Immature natural killer cell (primary cell): Measurements from ENCODE around the gene MRPL32. TPM values are rescaled to one million over a fixed set of nuclear protein-coding genes. Genes with fewer than 3 reads are reported as not detected.

Experiments
- DNase-seq, 3 donors: peaks; one replicate each; pipeline ENCODE4 v3.0.0; 2022; ENCODE audit warnings: mixed read lengths in 1 of 3
- H3K27ac Mint-ChIP-seq, 6 donors: one replicate each; pipeline ENCODE4 v1.8.0; 2020; ENCODE audit warnings: mixed read lengths in 6 of 6, mild to moderate bottlenecking in 5 of 6, inconsistent platforms in 4 of 6, moderate library complexity in 3 of 6
- H3K27me3 Mint-ChIP-seq, 3 donors: one replicate each; pipeline ENCODE4 v1.8.0; 2020 to 2021; ENCODE audit warnings: low read depth in 3 of 3, mild to moderate bottlenecking in 3 of 3, mixed read lengths in 3 of 3, moderate library complexity in 3 of 3, inconsistent platforms in 1 of 3
- H3K36me3 Mint-ChIP-seq, 3 donors: one replicate each; pipeline ENCODE4 v1.8.0; 2020; ENCODE audit warnings: mixed read lengths in 3 of 3, inconsistent platforms in 2 of 3, mild to moderate bottlenecking in 2 of 3
- H3K4me1 Mint-ChIP-seq, 2 donors: one replicate each; pipeline ENCODE4 v1.8.0; 2020; ENCODE audit warnings: inconsistent platforms in 2 of 2, mild to moderate bottlenecking in 2 of 2, mixed read lengths in 2 of 2, moderate library complexity in 1 of 2
- H3K4me3 Mint-ChIP-seq, 5 donors: one replicate each; pipeline ENCODE4 v1.8.0; 2020; ENCODE audit warnings: mild to moderate bottlenecking in 5 of 5, mixed read lengths in 5 of 5, inconsistent platforms in 3 of 5, moderate library complexity in 3 of 5
- H3K9me3 Mint-ChIP-seq, 6 donors: one replicate each; pipeline ENCODE4 v1.8.0; 2020; ENCODE audit warnings: mild to moderate bottlenecking in 6 of 6, mixed read lengths in 6 of 6, inconsistent platforms in 4 of 6, moderate library complexity in 3 of 6
- polyA plus RNA-seq, 3 donors: library from polyadenylated mRNA; unstranded; fragments of 300-500 nt; fragmentation: Illumina TruSeq; gene quantifications; one replicate each; pipeline ENCODE4 v1.2.3, GENCODE V29; 2021

MRPL32 gene
- polyA plus RNA-seq, 3 donors from 2014 or later: 23.3 to 37.7 (median 24.1) TPM

- Mint-ChIP-seq H3K27me3 (peaks cover 9 to 16% (median 10%) of the 10 kb centered on the region in 3 donors), H3K9me3 (no peaks in the 10 kb centered on the region), H3K4me3 (peak overlapping the region in 3 of 5 donors; percentile 18 to 48 (median 21)), H3K27ac (peak overlapping the region in 1 of 6 donors; percentile 32), H3K4me1 (peaks cover 47 to 51% of the 10 kb centered on the region in 2 donors), H3K36me3 (peaks cover 4 to 28% (median 8%) of the 10 kb centered on the region in 3 donors)
- no peak for DNase-seq
These were observed 2.1 kb downstream of the MRPL32 start for GRCh38 chr7:42934291-42934690.

- peaks cover 33 to 38% of the 10 kb centered on the region in 2 donors for H3K4me1 Mint-ChIP-seq
- DNase-seq: no peak
- peaks cover 4 to 34% (median 8%) of the 10 kb centered on the region in 3 donors for H3K36me3 Mint-ChIP-seq
- H3K27me3 Mint-ChIP-seq: peaks cover 9 to 16% (median 10%) of the 10 kb centered on the region in 3 donors
- no peaks in the 10 kb centered on the region for H3K9me3 Mint-ChIP-seq
- no peak overlapping the region for H3K4me3 Mint-ChIP-seq
- H3K27ac Mint-ChIP-seq: no peak overlapping the region
These were observed 3.7 kb downstream of the MRPL32 start for GRCh38 chr7:42935861-42936260.

GRCh38 chr7:42939457-42940240 lies 7.5 kb downstream of the MRPL32 start:
- Mint-ChIP-seq H3K4me1 (peaks cover 0 to under 1% of the 10 kb centered on the region in 2 donors), H3K27me3 (no peaks in the 10 kb centered on the region), H3K4me3 (no peak overlapping the region), H3K9me3 (no peaks in the 10 kb centered on the region), H3K27ac (no peak overlapping the region), H3K36me3 (peaks cover 8 to 34% (median 8%) of the 10 kb centered on the region in 3 donors)
- no peak for DNase-seq

- Mint-ChIP-seq H3K27me3 (no peaks in the 10 kb centered on the region), H3K4me1 (no peaks in the 10 kb centered on the region), H3K9me3 (no peaks in the 10 kb centered on the region), H3K36me3 (peaks cover 8 to 22% (median 8%) of the 10 kb centered on the region in 3 donors), H3K4me3 (no peak overlapping the region), H3K27ac (no peak overlapping the region)
- DNase-seq: peak; percentile 28 to 46 (median 35)
These were observed 9.0 kb downstream of the MRPL32 start for GRCh38 chr7:42940985-42941847.

GRCh38 chr7:42945821-42946626 lies 13.8 kb downstream of the MRPL32 start:
- Mint-ChIP-seq H3K4me3 (no peak overlapping the region), H3K27me3 (no peaks in the 10 kb centered on the region), H3K36me3 (peaks cover 0 to 4% (median 0%) of the 10 kb centered on the region in 3 donors), H3K27ac (no peak overlapping the region), H3K9me3 (no peaks in the 10 kb centered on the region), H3K4me1 (no peaks in the 10 kb centered on the region)
- DNase-seq: no peak

- H3K4me3 Mint-ChIP-seq: no peak overlapping the region
- H3K36me3 Mint-ChIP-seq: peaks cover 0 to 4% (median 0%) of the 10 kb centered on the region in 3 donors
- no peaks in the 10 kb centered on the region for H3K9me3 Mint-ChIP-seq
- H3K4me1 Mint-ChIP-seq: no peaks in the 10 kb centered on the region
- H3K27me3 Mint-ChIP-seq: no peaks in the 10 kb centered on the region
- no peak overlapping the region for H3K27ac Mint-ChIP-seq
- DNase-seq: no peak
These were observed 14.4 kb downstream of the MRPL32 start for GRCh38 chr7:42946627-42946950.

GRCh38 chr7:42947521-42947920 lies 15.3 kb downstream of the MRPL32 start:
- DNase-seq: no peak
- Mint-ChIP-seq H3K36me3 (peaks cover 0 to 4% (median 0%) of the 10 kb centered on the region in 3 donors), H3K4me3 (no peak overlapping the region), H3K27me3 (no peaks in the 10 kb centered on the region), H3K9me3 (no peaks in the 10 kb centered on the region), H3K27ac (no peak overlapping the region), H3K4me1 (no peaks in the 10 kb centered on the region)

- no peak for DNase-seq
- H3K9me3 Mint-ChIP-seq: peaks cover 0 to 4% (median 0%) of the 10 kb centered on the region in 6 donors
- H3K4me1 Mint-ChIP-seq: no peaks in the 10 kb centered on the region
- H3K27me3 Mint-ChIP-seq: peaks cover 0 to 3% (median 0%) of the 10 kb centered on the region in 3 donors
- no peak overlapping the region for H3K4me3 Mint-ChIP-seq
- H3K27ac Mint-ChIP-seq: no peak overlapping the region
- H3K36me3 Mint-ChIP-seq: peaks cover 0 to 4% (median 0%) of the 10 kb centered on the region in 3 donors
These were observed 18.2 kb downstream of the MRPL32 start for GRCh38 chr7:42950417-42950816.

GRCh38 chr7:42952328-42952727 lies 20.2 kb downstream of the MRPL32 start:
- Mint-ChIP-seq H3K36me3 (peaks cover 0 to 4% (median 3%) of the 10 kb centered on the region in 3 donors), H3K27ac (no peak overlapping the region), H3K9me3 (peaks cover 0 to 8% (median 2%) of the 10 kb centered on the region in 6 donors), H3K27me3 (peaks cover 0 to 5% (median 2%) of the 10 kb centered on the region in 3 donors), H3K4me3 (no peak overlapping the region), H3K4me1 (no peaks in the 10 kb centered on the region)
- DNase-seq: no peak

GRCh38 chr7:42953994-42954393 lies 21.8 kb downstream of the MRPL32 start:
- Mint-ChIP-seq H3K36me3 (peaks cover 0 to 4% (median 3%) of the 10 kb centered on the region in 3 donors), H3K4me1 (no peaks in the 10 kb centered on the region), H3K27me3 (peaks cover 0 to 5% (median 2%) of the 10 kb centered on the region in 3 donors), H3K4me3 (no peak overlapping the region), H3K9me3 (peaks cover 0 to 8% (median 2%) of the 10 kb centered on the region in 6 donors), H3K27ac (no peak overlapping the region)
- no peak for DNase-seq

GRCh38 chr7:42956062-42956461 lies 23.9 kb downstream of the MRPL32 start:
- no peak for DNase-seq
- Mint-ChIP-seq H3K36me3 (peaks cover 0 to 4% (median 3%) of the 10 kb centered on the region in 3 donors), H3K9me3 (peaks cover 0 to 8% (median 2%) of the 10 kb centered on the region in 6 donors), H3K4me1 (no peaks in the 10 kb centered on the region), H3K27ac (no peak overlapping the region), H3K27me3 (peaks cover 0 to 9% (median 2%) of the 10 kb centered on the region in 3 donors), H3K4me3 (no peak overlapping the region)

- Mint-ChIP-seq H3K27ac (no peak overlapping the region), H3K9me3 (peaks cover 0 to 8% (median 2%) of the 10 kb centered on the region in 6 donors), H3K4me1 (no peaks in the 10 kb centered on the region), H3K36me3 (peaks cover 0 to 4% (median 3%) of the 10 kb centered on the region in 3 donors), H3K4me3 (no peak overlapping the region), H3K27me3 (peaks cover 0 to 16% (median 2%) of the 10 kb centered on the region in 3 donors)
- DNase-seq: no peak
These were observed 27.4 kb downstream of the MRPL32 start for GRCh38 chr7:42959549-42959948.

- Mint-ChIP-seq H3K36me3 (peaks cover 0 to 3% (median 0%) of the 10 kb centered on the region in 3 donors), H3K4me1 (no peaks in the 10 kb centered on the region), H3K27ac (no peak overlapping the region), H3K27me3 (peaks cover 0 to 16% (median 4%) of the 10 kb centered on the region in 3 donors), H3K9me3 (peaks cover 0 to 8% (median 2%) of the 10 kb centered on the region in 6 donors), H3K4me3 (no peak overlapping the region)
- no peak for DNase-seq
These were observed 28.6 kb downstream of the MRPL32 start for GRCh38 chr7:42960762-42961161.
